GM10847 (cell line): ENCODE results near the gene WWOX.

Experiments
- POLR2A ChIP-seq: IDR thresholded peaks from 2 replicates; pipeline ENCODE4 v1.6.1; 2011; ENCODE audit not compliant: insufficient read length; ENCODE audit errors: extremely low read depth

Gene WWOX

GRCh38 chr16:78929841-78930240 is 830.4 kb downstream of the WWOX start:
- no peak for TF ChIP-seq POLR2A

GRCh38 chr16:78930561-78930960 is 831.1 kb downstream of the WWOX start:
- TF ChIP-seq POLR2A: no peak

- no peak for TF ChIP-seq POLR2A
Measured at GRCh38 chr16:78931267-78931666, 831.8 kb downstream of the WWOX start.

GRCh38 chr16:78931678-78932077 is 832.2 kb downstream of the WWOX start:
- no peak for TF ChIP-seq POLR2A

- TF ChIP-seq POLR2A: no peak
Measured at GRCh38 chr16:78932355-78932943, 833.0 kb downstream of the WWOX start.

GRCh38 chr16:78936060-78936459 is 836.6 kb downstream of the WWOX start:
- TF ChIP-seq POLR2A: no peak

GRCh38 chr16:78939597-78939996 is 840.1 kb downstream of the WWOX start:
- TF ChIP-seq POLR2A: no peak

GRCh38 chr16:78942625-78943245 is 843.3 kb downstream of the WWOX start:
- TF ChIP-seq POLR2A: no peak

GRCh38 chr16:78945336-78945735 is 845.9 kb downstream of the WWOX start:
- TF ChIP-seq POLR2A: no peak

GRCh38 chr16:78946556-78946955 is 847.1 kb downstream of the WWOX start:
- no peak for TF ChIP-seq POLR2A

GRCh38 chr16:78950768-78951167 is 851.3 kb downstream of the WWOX start:
- no peak for TF ChIP-seq POLR2A

- TF ChIP-seq POLR2A: no peak
Measured at GRCh38 chr16:78952630-78953029, 853.2 kb downstream of the WWOX start.

GRCh38 chr16:78953526-78953925 is 854.1 kb downstream of the WWOX start:
- TF ChIP-seq POLR2A: no peak

GRCh38 chr16:78955206-78955605 is 855.8 kb downstream of the WWOX start:
- TF ChIP-seq POLR2A: no peak

GRCh38 chr16:78956859-78957258 is 857.4 kb downstream of the WWOX start:
- no peak for TF ChIP-seq POLR2A

- no peak for TF ChIP-seq POLR2A
Measured at GRCh38 chr16:78957317-78958100, 858.1 kb downstream of the WWOX start.
